NOMO-1 (cell line): ENCODE results near the gene GARNL3.

Source experiments
- DNase-seq, 2 experiments: peaks; one replicate each; lab custom pipeline; 2025; ENCODE audit not compliant: unreplicated experiment in 2 of 2; lab: John Stamatoyannopoulos, UW

The GARNL3 gene

DNA sequence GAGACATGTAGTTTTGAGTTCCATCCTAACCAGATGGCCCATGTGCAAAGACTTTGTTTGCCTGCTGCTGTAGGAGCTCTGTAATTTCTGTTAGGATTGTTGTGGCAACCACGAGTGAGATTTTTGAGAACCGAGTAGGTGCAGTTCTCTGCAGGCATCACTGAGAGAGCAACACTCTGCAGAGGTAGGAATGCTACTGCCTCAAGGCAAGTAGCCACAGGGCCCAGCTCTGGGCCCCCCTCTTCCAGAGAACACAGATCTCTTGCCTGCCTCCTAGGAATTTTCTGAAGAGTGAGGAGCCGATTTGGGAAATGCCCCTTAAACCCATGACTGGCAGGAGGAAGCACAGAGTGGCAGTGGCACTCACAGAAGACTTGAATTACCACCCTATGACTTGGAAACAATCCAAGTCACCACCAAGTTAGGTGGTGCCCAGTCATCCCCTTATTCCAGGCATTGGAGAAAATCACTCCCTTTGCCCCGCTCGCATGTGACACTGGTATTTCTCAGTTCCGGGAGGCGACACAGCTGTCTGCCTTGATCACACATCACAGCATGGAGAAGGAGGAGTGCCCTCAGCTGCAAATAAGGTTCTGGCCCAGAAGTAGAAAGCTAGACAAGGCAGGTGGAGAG lies 79.9 kb downstream of the GARNL3 start:
- no peak for DNase-seq

DNA sequence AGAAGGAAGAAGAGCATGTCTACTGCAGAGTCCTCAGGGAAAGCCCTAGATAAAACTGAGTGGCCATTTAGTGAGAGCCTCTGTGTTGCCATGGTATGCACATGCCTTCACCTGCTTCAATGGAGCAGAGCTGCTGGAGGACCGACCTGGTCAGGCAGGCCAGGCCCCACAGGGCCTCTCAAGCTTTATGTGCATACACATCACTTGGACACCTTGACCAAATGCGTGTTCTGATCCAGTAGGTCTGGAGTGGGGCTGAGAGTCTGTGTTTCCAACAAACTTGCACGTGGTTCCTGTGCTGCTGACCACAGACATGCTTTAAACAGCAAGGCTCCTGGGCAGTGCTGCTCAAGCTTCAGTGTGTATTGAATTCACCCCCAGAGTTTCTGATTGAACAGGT lies 81.0 kb downstream of the GARNL3 start:
- no peak for DNase-seq

GRCh38 chr9:127346584-127346983 lies 82.0 kb downstream of the GARNL3 start:
- no peak for DNase-seq

DNA sequence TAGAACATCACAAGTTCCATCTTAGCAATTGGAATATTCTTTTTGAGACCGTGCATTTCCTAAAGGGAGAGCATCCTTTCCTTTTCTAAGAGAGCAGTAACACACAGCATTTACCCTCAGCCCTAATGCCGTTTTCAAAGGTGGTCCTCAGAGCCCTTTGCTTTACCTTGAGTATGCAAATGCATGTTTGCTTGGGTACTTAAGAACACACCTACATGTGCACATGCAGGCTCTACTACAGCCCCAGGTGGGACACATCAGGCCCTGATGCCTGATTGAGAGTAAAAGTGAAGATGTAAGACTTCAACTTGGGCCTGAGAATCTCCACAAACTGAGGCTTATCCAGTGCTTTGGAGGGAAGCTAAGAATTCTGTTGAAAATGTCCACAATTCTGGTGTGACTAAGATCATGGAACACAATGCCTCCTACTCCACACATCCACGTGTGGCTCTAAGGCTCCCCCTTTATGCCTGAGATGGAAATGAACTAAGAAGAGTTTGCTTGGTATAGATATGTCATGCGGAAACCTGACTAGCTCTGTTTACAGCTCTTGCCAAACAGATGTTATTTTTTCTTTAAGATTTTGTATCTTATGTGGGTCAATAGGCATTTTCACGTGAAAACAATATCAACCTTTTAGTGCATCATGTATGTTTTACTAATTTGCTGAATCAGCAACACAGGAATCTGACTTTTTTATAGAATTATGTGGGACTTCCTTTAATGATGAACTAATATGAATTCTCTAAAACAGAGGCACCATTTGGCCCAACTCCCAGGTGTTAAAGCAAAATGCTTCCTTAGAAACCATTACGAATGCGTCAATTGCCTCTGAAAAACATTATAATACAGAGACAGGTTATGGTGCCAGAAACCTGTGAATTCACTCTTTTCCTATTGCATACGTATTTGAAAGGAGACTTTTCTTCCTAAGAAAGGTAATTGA lies 83.5 kb downstream of the GARNL3 start:
- DNase-seq = peak; percentile 11 to 12

- DNase-seq = no peak
Measured at GRCh38 chr9:127349483-127350113, 85.0 kb downstream of the GARNL3 start.

GRCh38 chr9:127351182-127352166 lies 86.9 kb downstream of the GARNL3 start:
- DNase-seq = no peak

- DNase-seq = no peak
Measured at GRCh38 chr9:127353882-127354281, 89.3 kb downstream of the GARNL3 start.

- no peak for DNase-seq
Measured at GRCh38 chr9:127356906-127357305, 92.3 kb downstream of the GARNL3 start.

DNA sequence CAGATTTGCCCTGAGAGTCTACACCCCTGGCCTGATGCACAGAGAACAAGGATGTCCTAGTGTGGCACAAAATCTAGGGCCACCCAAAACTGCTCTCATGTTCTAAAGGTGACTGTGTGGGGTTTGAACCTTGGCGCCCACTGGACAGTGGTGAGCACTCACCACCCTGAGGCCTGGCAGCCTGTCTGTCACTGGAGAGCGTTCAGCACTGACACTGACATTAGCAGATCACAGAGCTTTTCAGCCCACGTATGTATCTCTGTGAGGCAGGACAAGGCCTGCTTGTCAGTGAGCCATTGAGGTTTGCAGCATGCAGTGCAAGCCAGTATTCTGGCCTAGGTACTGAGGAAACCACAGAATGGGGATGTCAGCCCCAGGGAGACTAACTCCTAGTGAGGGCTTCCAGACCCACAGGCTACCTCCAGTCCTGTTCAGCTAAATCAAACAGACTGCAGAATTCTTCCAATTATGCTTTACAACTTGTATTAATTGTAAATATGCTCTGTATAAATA lies 93.5 kb downstream of the GARNL3 start:
- DNase-seq = no peak

DNA sequence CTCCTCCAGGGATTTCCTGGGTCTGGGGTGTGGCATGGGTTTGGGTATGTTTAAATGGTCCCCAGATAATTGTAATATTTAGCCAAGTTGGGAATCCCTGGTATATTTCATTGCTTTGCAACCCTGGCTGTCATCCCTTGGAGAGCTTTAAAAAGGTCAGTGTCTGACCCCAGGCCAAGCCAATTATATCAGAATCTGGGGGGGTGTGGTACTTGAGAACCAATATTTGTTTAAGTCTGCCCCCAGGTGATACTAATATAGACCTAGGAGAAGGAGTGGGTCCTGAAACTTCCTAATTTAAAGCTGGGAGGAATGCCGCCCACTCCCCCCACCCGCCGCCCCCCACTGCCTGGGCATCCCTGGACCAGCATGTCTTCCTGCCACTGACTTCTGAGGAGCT lies 94.2 kb downstream of the GARNL3 start:
- no peak for DNase-seq

DNA sequence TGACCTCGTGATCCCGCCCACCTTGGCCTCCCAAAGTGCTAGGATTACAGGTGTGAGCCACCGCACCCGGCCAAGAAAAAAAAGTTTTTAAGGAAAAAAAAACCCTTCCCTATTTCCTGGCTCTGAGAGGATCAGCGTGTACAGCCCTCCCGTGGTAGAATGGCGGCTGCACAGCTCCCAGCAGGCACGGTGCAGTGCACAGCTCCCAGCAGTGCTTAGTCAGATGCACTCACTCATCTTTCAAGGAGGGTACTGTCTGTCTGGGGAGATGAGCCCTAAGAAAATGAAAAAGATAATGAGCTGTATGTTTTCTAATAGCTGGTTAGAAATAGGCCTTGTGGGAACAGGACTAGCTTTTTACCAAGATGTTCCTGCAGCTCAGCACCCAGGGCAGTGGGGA lies 95.7 kb downstream of the GARNL3 start:
- no peak for DNase-seq

DNA sequence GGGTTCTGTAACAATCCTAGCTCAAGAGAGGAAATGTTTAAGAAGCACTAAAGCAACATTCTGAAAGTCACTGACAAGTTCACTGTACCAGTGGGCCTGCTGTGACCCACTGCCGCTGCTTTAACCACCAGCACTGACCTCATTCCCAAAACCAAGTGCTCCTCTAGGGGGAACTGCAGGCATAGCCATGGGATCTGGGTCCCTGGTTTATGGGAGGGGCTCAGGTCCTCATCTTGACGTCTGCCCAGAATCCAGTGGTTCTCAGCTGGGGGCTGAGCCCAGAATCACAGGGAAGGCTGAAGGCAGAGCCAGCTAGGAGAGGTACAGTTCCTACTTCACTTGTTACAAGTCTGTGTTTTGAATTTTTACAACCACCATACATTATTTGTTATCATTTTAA lies 96.3 kb downstream of the GARNL3 start:
- DNase-seq = peak in 1 of 2 experiments; percentile 31

DNA sequence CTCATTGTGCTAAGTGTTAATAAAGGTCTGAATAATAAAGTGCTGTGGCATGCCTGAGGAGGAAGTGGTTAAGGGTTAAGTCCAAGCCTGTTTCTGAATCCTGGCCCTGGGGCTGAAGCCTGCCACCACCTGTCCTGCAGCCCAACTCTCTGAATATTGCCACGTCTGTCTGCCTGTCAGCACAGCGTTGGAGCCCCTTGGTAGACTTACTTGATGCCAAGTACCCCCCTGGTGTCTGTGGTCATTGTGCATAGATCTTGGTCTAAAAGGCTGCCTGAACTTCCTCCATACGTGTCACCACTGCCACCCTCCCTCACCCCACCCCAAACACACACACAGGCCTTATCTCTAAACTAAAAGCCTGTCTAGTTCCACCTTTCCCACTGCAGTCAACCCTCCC lies 97.0 kb downstream of the GARNL3 start:
- peak; percentile 63 to 68 for DNase-seq

DNA sequence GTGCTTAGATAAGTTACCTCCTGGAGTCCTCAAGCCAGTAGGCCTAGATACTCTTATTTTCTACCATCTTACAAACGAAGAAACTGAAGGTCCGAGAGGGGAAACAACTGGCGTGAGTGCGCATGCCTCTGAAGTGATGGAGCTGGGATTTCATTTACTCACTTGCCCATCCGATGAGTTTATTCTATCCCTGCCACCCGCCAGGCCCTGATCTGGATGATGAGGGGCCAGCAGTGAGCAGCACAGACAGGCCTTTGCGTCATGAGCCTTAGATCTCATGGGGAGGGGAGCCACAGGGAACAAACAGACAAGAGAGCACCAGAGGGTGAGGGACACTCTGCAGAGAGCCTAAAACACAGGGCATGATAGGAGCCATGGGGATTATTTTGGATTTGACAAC lies 98.3 kb downstream of the GARNL3 start:
- no peak for DNase-seq

DNA sequence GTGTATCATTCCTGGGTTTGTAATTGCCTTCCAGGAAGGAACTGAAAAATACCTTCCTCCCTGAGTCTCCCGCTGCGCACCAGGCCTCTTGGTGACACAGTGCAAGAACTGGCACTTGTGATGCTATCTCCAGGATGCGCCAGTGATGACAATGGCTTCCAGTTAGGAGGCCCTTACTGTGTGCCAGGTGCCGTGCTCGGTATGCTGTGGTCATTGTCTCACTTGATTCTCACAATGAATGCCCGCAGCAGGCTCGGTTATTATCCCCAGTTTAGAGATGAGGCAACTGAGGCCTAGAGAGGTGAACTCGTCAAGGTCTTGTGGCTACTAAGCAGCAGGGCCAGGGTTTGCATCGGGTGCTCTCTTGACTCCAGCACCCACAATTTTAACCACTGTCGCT lies 100.9 kb downstream of the GARNL3 start:
- no peak for DNase-seq

GRCh38 chr9:127366594-127366993 lies 102.0 kb downstream of the GARNL3 start:
- no peak for DNase-seq

GRCh38 chr9:127368852-127369402 lies 104.4 kb downstream of the GARNL3 start:
- DNase-seq = no peak

GRCh38 chr9:127369428-127369827 lies 104.9 kb downstream of the GARNL3 start:
- no peak for DNase-seq

- no peak for DNase-seq
Measured at GRCh38 chr9:127370147-127370579, 105.6 kb downstream of the GARNL3 start.
